Measurements from ENCODE around the gene IKZF2. TPM values are rescaled to one million over a fixed set of nuclear protein-coding genes. Genes with fewer than 3 reads are reported as not detected.

Gene IKZF2
- total and polyA plus RNA-seq, 10 of the 15 experiments (the other 5 are each of a cell fraction or from before 2014, with no cell fraction given), result 15.2 to 266 (median 87.2) TPM

DNA sequence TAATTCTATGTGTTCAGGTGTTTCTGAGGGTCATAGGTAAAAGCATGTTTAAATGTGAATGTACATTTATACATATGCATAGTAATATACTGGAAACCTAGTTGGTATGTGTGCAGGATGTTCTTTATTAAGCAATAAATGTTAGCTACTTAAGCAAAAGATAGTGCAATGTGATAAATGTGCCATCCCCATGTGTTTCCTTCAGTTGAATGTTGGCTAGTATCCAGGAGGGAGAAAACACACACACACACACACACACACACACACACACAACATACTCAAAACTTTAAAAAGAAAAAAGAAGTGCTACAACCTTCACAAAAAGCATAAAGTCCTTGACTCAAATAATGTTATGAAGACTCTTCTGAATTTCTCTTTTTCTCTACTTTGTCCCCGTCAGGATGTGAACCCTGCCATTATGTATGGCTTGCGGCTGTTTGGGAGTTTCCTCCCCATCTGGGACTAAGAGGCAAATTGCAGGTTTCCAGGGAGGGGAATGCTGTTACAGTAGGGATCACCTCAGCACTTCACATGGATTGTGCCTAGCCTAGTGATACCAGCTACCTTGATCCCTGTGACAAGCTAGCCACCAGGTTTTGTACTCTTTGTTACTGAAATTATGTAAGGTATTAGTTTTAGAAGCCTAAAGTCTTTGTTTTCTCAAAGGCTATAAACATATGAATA lies 82.6 kb downstream of the IKZF2 start:
- BruUV-seq (replicated peaks), result no TSS peak
- in situ Hi-C loops (cut with MboI) (no loop called here), intact Hi-C loops (cut with micrococcal nuclease; ENCODE audit: unreplicated experiment) (no loop called here)
- H3K9ac ChIP-seq (ENCODE audit: control insufficient read depth, insufficient read depth, low read length), result no peak overlapping the region
- FAIRE-seq, result no peak
- WGBS (ENCODE audit: insufficient coverage, insufficient replicate concordance, low lambda C conversion rate, missing lambda C conversion rate), result 98% methylated on average over 2 of the region's 2 CpGs
- H3K36me3 ChIP-seq (ENCODE audit: control insufficient read depth in 2 of 2, insufficient read depth in 2 of 2, low read length in 1 of 2), result peaks cover 0 to 9% of the 10 kb centered on the region in 2 experiments; a peak in 1 of 4 replicates
- no peak for ATAC-seq
- H4K20me1 ChIP-seq (ENCODE audit: control insufficient read depth, insufficient read depth), result no peaks in the 10 kb centered on the region
- RAD21 ChIA-PET (ENCODE audit: unreplicated experiment), result interaction anchor here (0.6 to 1.0 kb wide), 2 partner anchors 19 to 62 kb away, joined by 3 read pairs; no protein-coding TSS in a partner anchor
- DNase-seq (ENCODE audit: low read depth, low spot score), result no peak
- no peak overlapping the region for H3K4me3 ChIP-seq
- no peaks in the 10 kb centered on the region for H3K27me3 ChIP-seq (replicated peaks in 1 of 2; ENCODE audit: control insufficient read depth in 2 of 2, insufficient read depth in 2 of 2, low read length in 1 of 2)
- no peaks in the 10 kb centered on the region for H3K9me3 ChIP-seq (replicated peaks; ENCODE audit: control insufficient read depth, insufficient read depth, low read length)
- no peak overlapping the region for H3K4me2 ChIP-seq (ENCODE audit: control insufficient read depth, insufficient read depth)
- peaks cover 95% of the 10 kb centered on the region for H3K79me2 ChIP-seq (ENCODE audit: control insufficient read depth, insufficient read depth, low read length)
- H2AFZ ChIP-seq (ENCODE audit: control insufficient read depth, low read depth, low read length), result no peak overlapping the region
- H3K27ac ChIP-seq (ENCODE audit: control insufficient read depth, insufficient read depth), result no peak overlapping the region
- H3K4me1 ChIP-seq (ENCODE audit: control insufficient read depth, insufficient read depth, low read length), result peaks cover 3% of the 10 kb centered on the region; the same call in 1 of the 2 replicates
- POLR2A ChIA-PET, result interaction anchor here (0.6 to 1.8 kb wide), 5 partner anchors 9 to 30 kb away, joined by 3 to 8 read pairs (median 3); no protein-coding TSS in a partner anchor
- SMC1A ChIA-PET (ENCODE audit: uncharacterized antibody, unreplicated experiment), result interaction anchor here (0.7 to 4.6 kb wide), 7 partner anchors 13 to 90 kb away, joined by 3 to 32 read pairs (median 3); no protein-coding TSS in a partner anchor
- CTCF ChIA-PET, result interaction anchor here (1.1 to 1.7 kb wide), 2 partner anchors 14 to 30 kb away, joined by 3 to 5 read pairs; no protein-coding TSS in a partner anchor
- no peak for TF ChIP-seq DPF2 (IDR thresholded peaks at IDR 0.05)
- TF ChIP-seq NR2C2 (IDR thresholded peaks at IDR 0.05; ENCODE audit: borderline replicate concordance, control insufficient read depth, insufficient read length, low read depth), result no peak
- TF ChIP-seq CBFB (IDR thresholded peaks at IDR 0.05; ENCODE audit: low read depth), result no peak
- TF ChIP-seq, protein P1, sequence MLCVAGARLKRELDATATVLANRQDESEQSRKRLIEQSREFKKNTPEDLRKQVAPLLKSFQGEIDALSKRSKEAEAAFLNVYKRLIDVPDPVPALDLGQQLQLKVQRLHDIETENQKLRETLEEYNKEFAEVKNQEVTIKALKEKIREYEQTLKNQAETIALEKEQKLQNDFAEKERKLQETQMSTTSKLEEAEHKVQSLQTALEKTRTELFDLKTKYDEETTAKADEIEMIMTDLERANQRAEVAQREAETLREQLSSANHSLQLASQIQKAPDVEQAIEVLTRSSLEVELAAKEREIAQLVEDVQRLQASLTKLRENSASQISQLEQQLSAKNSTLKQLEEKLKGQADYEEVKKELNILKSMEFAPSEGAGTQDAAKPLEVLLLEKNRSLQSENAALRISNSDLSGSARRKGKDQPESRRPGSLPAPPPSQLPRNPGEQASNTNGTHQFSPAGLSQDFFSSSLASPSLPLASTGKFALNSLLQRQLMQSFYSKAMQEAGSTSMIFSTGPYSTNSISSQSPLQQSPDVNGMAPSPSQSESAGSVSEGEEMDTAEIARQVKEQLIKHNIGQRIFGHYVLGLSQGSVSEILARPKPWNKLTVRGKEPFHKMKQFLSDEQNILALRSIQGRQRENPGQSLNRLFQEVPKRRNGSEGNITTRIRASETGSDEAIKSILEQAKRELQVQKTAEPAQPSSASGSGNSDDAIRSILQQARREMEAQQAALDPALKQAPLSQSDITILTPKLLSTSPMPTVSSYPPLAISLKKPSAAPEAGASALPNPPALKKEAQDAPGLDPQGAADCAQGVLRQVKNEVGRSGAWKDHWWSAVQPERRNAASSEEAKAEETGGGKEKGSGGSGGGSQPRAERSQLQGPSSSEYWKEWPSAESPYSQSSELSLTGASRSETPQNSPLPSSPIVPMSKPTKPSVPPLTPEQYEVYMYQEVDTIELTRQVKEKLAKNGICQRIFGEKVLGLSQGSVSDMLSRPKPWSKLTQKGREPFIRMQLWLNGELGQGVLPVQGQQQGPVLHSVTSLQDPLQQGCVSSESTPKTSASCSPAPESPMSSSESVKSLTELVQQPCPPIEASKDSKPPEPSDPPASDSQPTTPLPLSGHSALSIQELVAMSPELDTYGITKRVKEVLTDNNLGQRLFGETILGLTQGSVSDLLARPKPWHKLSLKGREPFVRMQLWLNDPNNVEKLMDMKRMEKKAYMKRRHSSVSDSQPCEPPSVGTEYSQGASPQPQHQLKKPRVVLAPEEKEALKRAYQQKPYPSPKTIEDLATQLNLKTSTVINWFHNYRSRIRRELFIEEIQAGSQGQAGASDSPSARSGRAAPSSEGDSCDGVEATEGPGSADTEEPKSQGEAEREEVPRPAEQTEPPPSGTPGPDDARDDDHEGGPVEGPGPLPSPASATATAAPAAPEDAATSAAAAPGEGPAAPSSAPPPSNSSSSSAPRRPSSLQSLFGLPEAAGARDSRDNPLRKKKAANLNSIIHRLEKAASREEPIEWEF (IDR thresholded peaks at IDR 0.05; ENCODE audit: insufficient replicate concordance, low read depth, low read length), result no peak
- TF ChIP-seq, protein P2, sequence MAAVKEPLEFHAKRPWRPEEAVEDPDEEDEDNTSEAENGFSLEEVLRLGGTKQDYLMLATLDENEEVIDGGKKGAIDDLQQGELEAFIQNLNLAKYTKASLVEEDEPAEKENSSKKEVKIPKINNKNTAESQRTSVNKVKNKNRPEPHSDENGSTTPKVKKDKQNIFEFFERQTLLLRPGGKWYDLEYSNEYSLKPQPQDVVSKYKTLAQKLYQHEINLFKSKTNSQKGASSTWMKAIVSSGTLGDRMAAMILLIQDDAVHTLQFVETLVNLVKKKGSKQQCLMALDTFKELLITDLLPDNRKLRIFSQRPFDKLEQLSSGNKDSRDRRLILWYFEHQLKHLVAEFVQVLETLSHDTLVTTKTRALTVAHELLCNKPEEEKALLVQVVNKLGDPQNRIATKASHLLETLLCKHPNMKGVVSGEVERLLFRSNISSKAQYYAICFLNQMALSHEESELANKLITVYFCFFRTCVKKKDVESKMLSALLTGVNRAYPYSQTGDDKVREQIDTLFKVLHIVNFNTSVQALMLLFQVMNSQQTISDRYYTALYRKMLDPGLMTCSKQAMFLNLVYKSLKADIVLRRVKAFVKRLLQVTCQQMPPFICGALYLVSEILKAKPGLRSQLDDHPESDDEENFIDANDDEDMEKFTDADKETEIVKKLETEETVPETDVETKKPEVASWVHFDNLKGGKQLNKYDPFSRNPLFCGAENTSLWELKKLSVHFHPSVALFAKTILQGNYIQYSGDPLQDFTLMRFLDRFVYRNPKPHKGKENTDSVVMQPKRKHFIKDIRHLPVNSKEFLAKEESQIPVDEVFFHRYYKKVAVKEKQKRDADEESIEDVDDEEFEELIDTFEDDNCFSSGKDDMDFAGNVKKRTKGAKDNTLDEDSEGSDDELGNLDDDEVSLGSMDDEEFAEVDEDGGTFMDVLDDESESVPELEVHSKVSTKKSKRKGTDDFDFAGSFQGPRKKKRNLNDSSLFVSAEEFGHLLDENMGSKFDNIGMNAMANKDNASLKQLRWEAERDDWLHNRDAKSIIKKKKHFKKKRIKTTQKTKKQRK (IDR thresholded peaks at IDR 0.05; ENCODE audit: low read depth, low read length), result no peak
- no peak for TF ChIP-seq IKZF1 (conservative IDR thresholded peaks at IDR 0.05)
- TF ChIP-seq, protein P3, sequence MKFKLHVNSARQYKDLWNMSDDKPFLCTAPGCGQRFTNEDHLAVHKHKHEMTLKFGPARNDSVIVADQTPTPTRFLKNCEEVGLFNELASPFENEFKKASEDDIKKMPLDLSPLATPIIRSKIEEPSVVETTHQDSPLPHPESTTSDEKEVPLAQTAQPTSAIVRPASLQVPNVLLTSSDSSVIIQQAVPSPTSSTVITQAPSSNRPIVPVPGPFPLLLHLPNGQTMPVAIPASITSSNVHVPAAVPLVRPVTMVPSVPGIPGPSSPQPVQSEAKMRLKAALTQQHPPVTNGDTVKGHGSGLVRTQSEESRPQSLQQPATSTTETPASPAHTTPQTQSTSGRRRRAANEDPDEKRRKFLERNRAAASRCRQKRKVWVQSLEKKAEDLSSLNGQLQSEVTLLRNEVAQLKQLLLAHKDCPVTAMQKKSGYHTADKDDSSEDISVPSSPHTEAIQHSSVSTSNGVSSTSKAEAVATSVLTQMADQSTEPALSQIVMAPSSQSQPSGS (IDR thresholded peaks at IDR 0.05; ENCODE audit: low read length), result no peak
- no peak for TF ChIP-seq MTA2 (IDR thresholded peaks at IDR 0.05; ENCODE audit: low read depth)

Data from GM12878 (cell line).